HUES6 (cell line): ENCODE results near the gene LRRK1.
"Not testable (repeated sequence)": the region's sequence is repeated elsewhere in the genome, so short reads cannot be mapped to it uniquely, and the experiment has no call there.

Experiments
- H3K27ac ChIP-seq: 2 replicates; pipeline ENCODE4 v1.7.0; 2013; ENCODE audit warnings: low read depth, mild to moderate bottlenecking, low read length, inconsistent platforms
- H3K27me3 ChIP-seq: 2 replicates; pipeline ENCODE4 v1.6.1; 2013; ENCODE audit warnings: low read length; ENCODE audit not compliant: control insufficient read depth, insufficient read depth
- H3K36me3 ChIP-seq: 2 replicates; pipeline ENCODE4 v1.6.1; 2013; ENCODE audit warnings: low read length; ENCODE audit not compliant: control insufficient read depth, insufficient read depth
- H3K4me1 ChIP-seq: 2 replicates; pipeline ENCODE4 v1.6.1; 2013; ENCODE audit warnings: low read length; ENCODE audit not compliant: control insufficient read depth, insufficient read depth
- H3K4me3 ChIP-seq: 2 replicates; pipeline ENCODE4 v1.5.1; 2013; ENCODE audit warnings: low read depth, low read length
- H3K9ac ChIP-seq: one replicate; pipeline ENCODE4 v1.6.1; 2013; ENCODE audit warnings: mild to moderate bottlenecking, low read length
- H3K9me3 ChIP-seq: 2 replicates; pipeline ENCODE4 v1.6.1; 2013; ENCODE audit warnings: low read depth, low read length; ENCODE audit not compliant: control insufficient read depth, insufficient read depth

LRRK1 gene

DNA sequence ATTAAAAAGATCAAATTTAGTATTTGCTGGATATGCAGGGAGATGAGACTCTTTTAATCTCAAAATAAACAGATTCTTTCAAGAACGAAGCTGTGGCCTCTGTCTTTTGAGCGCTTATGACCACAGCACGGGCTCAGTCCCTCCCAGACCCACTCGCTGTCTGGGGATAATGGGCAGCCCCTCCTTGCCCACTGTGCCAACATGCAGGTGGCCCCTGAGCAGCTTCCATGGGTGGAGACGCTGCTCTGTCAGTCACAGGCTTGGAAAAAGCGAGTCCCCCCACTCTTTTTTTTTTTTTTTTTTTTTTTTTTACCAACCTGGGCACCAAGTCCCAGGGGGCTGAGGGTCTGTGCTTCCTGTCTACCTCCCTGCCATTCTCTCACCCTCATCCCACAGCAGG is 150.9 kb downstream of the LRRK1 start:
- H3K9me3 ChIP-seq: peaks cover 3% of the 10 kb centered on the region; the same call in 1 of the 2 replicates
- peak overlapping the region; percentile 99 for H3K27ac ChIP-seq
- H3K9ac ChIP-seq: peak overlapping the region; percentile 95
- H3K4me3 ChIP-seq: no peak overlapping the region; the same call in 1 of the 2 replicates
- no peaks in the 10 kb centered on the region for H3K27me3 ChIP-seq
- peaks cover 63% of the 10 kb centered on the region for H3K4me1 ChIP-seq
- peaks cover 5% of the 10 kb centered on the region; the same call in 1 of the 2 replicates for H3K36me3 ChIP-seq

DNA sequence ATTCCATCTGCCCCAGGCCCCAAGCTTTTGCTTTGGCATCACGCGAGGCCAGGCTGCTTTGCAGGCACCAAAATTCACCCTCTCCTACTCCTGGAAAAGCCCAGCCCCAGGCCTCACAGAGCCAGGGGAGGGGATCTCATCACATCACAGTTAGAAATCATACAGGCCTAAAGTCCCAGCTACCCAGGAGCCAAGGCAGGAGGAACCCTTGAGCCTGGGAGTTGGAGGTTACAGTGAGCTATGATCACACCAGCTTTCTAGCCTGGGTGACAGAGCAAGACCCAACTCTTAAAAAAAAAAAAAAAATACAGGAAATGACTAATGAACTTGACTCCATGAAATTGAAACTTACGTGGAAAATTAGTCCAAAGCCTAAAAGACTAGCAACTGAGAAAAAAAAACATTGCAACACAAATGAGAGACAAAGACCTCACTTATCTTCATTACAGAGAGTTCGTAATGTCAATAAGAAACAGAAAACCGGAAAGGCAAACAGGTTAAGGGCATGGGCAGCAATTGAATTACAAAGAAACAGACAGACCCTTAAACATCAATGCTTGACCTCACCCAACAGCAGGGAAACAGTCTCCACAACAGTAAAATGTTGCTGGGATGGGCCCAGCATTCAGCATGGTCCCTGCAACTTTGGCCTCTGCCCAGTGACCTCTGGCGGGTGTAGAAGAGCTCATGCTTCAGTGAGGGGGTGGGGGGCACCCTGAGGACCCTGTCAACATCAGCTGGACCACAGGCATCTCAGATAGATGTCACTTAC is 151.5 kb downstream of the LRRK1 start:
- no peaks in the 10 kb centered on the region for H3K27me3 ChIP-seq
- H3K4me1 ChIP-seq: peaks cover 63% of the 10 kb centered on the region
- H3K27ac ChIP-seq: peak overlapping the region; percentile 99
- H3K9ac ChIP-seq: peak overlapping the region; percentile 95
- H3K36me3 ChIP-seq: no peaks in the 10 kb centered on the region
- H3K4me3 ChIP-seq: no peak overlapping the region
- peaks cover 3% of the 10 kb centered on the region; the same call in 1 of the 2 replicates for H3K9me3 ChIP-seq

DNA sequence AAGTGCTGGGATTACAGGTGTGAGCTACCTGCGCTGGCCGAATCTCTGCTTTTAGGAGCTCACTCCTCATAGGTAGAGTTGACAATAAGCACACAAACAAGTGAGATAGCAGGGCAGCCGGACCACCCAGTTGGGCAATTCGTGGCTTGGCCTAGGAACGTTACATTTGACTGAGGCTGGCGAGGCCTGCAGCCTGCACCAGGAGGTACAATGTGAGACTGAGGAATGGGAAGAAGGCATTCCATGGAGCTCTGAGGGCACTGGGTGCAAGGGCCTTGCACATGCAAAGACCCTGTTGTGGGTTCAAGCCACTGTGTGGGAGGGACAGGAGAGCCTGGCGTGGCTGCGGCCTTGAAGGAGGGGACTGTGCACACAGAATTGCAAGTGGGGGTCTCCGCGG is 152.5 kb downstream of the LRRK1 start:
- peak overlapping the region; percentile 95 for H3K9ac ChIP-seq
- H3K4me1 ChIP-seq: peaks cover 54% of the 10 kb centered on the region
- H3K27me3 ChIP-seq: no peaks in the 10 kb centered on the region
- peaks cover 3% of the 10 kb centered on the region; the same call in 1 of the 2 replicates for H3K9me3 ChIP-seq
- H3K36me3 ChIP-seq: no peaks in the 10 kb centered on the region
- H3K27ac ChIP-seq: peak overlapping the region; percentile 99; the same call in 1 of the 2 replicates
- peak overlapping the region; percentile 0; the same call in 1 of the 2 replicates for H3K4me3 ChIP-seq

DNA sequence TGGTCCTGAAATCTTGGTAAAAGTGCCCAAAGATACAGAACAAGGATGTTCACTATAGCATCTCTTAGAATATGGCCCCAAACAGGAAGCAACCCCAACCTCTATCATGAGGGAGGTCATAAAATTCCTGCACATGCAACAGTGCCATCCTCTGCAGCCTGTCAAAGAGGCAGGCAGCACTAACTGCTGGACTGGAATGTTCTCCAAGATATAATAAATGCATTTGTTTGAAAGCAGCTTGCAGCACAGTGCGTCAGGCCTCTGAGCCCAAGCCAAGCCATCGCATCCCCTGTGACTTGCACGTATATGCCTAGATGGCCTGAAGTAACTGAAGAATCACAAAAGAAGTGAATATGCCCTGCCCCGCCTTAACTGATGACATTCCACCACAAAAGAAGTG is 153.1 kb downstream of the LRRK1 start:
- Histone ChIP-seq H3K9ac (peak overlapping the region; percentile 95), H3K4me1 (peaks cover 50% of the 10 kb centered on the region), H3K4me3 (peak overlapping the region; percentile 0; the same call in 1 of the 2 replicates), H3K27ac (peak overlapping the region; percentile 99; the same call in 1 of the 2 replicates)
- not testable (repeated sequence) for H3K36me3 ChIP-seq, H3K27me3 ChIP-seq, H3K9me3 ChIP-seq

DNA sequence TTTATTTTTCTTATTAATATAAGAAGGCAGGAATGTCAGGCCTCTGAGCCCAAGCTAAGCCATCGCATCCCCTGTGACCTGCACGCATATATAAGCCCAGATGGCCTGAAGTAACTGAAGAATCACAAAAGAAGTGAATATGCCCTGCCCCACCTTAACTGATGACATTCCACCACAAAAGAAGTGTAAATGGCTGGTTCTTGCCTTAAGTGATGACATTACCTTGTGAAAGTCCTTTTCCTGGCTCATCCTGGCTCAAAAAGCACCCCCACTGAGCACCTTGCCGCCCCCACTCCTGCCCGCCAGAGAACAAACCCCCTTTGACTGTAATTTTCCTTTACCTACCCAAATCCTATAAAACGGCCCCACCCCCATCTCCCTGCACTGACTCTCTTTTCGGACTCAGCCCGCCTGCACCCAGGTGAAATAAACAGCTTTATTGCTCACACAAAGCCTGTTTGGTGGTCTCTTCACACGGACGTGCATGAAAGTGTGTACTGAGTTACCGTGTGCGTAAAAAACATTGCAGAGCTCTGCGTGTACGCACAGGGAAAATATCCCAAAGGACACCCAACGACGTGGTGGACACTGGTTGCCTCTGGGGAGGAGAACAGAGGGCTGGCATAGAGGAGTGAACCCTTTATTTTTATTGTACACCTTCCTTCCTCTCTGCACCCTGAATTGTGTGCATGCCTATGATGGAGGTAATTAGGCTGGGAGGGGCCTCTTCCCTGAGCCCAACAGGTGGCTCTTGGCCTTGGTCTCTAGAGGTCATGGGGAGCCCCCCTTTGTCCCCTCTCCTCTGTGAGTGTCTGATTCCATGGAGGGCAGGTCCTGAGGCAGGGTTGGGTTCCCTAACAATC is 158.9 kb downstream of the LRRK1 start:
- peak overlapping the region; percentile 24; the same call in 1 of the 2 replicates for H3K4me3 ChIP-seq
- peak overlapping the region; percentile 99 for H3K27ac ChIP-seq
- not testable (repeated sequence) for H3K27me3 ChIP-seq, H3K9me3 ChIP-seq, H3K36me3 ChIP-seq
- H3K4me1 ChIP-seq: peaks cover 31% of the 10 kb centered on the region
- peak overlapping the region; percentile 97 for H3K9ac ChIP-seq

- Histone ChIP-seq H3K9ac (peak overlapping the region; percentile 97), H3K27ac (peak overlapping the region; percentile 99), H3K4me1 (peaks cover 31% of the 10 kb centered on the region)
Measured at GRCh38 chr15:101078669-101079323, 159.6 kb downstream of the LRRK1 start.

GRCh38 chr15:101081900-101082299 is 162.7 kb downstream of the LRRK1 start:
- no peak overlapping the region for H3K4me3 ChIP-seq
- no peak overlapping the region for H3K27ac ChIP-seq
- no peaks in the 10 kb centered on the region; the same call in 1 of the 2 replicates for H3K36me3 ChIP-seq
- no peaks in the 10 kb centered on the region for H3K9me3 ChIP-seq
- H3K9ac ChIP-seq: no peak overlapping the region
- no peaks in the 10 kb centered on the region for H3K27me3 ChIP-seq
- peaks cover 31% of the 10 kb centered on the region for H3K4me1 ChIP-seq

More at GRCh38 chr15:101078669-101079323, 159.6 kb downstream of the LRRK1 start:
- H3K36me3 ChIP-seq: no peaks in the 10 kb centered on the region; the same call in 1 of the 2 replicates
- H3K27me3 ChIP-seq: no peaks in the 10 kb centered on the region
- H3K4me3 ChIP-seq: peak overlapping the region; percentile 24; the same call in 1 of the 2 replicates
- no peaks in the 10 kb centered on the region for H3K9me3 ChIP-seq

- Histone ChIP-seq H3K27ac (no peak overlapping the region), H3K36me3 (no peaks in the 10 kb centered on the region; the same call in 1 of the 2 replicates), H3K4me3 (no peak overlapping the region), H3K4me1 (peaks cover 26% of the 10 kb centered on the region), H3K9ac (no peak overlapping the region), H3K9me3 (no peaks in the 10 kb centered on the region), H3K27me3 (no peaks in the 10 kb centered on the region)
Measured at GRCh38 chr15:101083336-101084045, 164.3 kb downstream of the LRRK1 start.

- Histone ChIP-seq H3K9ac (no peak overlapping the region), H3K9me3 (no peaks in the 10 kb centered on the region), H3K27me3 (no peaks in the 10 kb centered on the region), H3K4me1 (peaks cover 24% of the 10 kb centered on the region), H3K27ac (no peak overlapping the region), H3K4me3 (no peak overlapping the region), H3K36me3 (no peaks in the 10 kb centered on the region)
Measured at GRCh38 chr15:101084801-101085200, 165.6 kb downstream of the LRRK1 start.

GRCh38 chr15:101085311-101085700 is 166.1 kb downstream of the LRRK1 start:
- Histone ChIP-seq H3K27me3 (no peaks in the 10 kb centered on the region), H3K36me3 (no peaks in the 10 kb centered on the region)

More at GRCh38 chr15:101085311-101085700, 166.1 kb downstream of the LRRK1 start:
- H3K9ac ChIP-seq: no peak overlapping the region
- 0 out of 2 replicates have a peak, but pooled peaks cover 1% of the 10 kb centered on the region for H3K9me3 ChIP-seq
- no peak overlapping the region for H3K27ac ChIP-seq
- peaks cover 24% of the 10 kb centered on the region for H3K4me1 ChIP-seq
- H3K4me3 ChIP-seq: no peak overlapping the region
